GM21619 (cell line): ENCODE results near the gene PCDHGA5.
"Not testable (repeated sequence)": the region's sequence is repeated elsewhere in the genome, so short reads cannot be mapped to it uniquely, and the experiment has no call there.

Experiments used
- ATAC-seq: cut with Tn5 transposase; IDR thresholded peaks from one replicate; pipeline ENCODE4 v1.9.1; 2021; ENCODE audit not compliant: unreplicated experiment

PCDHGA5 gene

GRCh38 chr5:141412854-141413539 is 49.0 kb downstream of the PCDHGA5 start, which contains the start of gene PCDHGA10:
Gene PCDHGA10, plus strand, starts transcription at chr5:141412987. Its CDS starts 189 bp downstream, at chr5:141413176.
- peak; percentile 68 for ATAC-seq

DNA sequence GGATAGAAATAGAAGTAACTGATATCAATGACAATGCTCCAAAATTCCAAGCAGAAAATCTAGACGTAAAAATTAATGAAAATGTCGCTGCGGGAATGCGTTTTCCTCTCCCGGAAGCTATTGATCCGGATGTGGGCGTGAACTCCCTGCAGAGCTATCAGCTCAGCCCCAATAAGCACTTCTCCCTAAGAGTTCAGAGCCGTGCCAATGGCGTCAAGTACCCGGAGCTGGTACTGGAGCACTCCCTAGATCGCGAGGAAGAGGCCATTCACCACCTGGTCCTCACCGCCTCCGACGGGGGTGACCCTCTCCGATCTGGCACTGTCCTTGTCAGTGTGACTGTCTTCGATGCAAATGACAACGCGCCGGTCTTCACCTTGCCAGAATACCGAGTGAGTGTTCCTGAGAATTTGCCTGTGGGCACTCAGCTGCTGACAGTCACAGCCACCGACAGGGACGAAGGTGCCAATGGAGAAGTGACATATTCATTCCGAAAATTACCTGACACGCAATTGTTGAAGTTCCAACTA is 49.6 kb downstream of the PCDHGA5 start:
- ATAC-seq: no peak

- ATAC-seq: not testable (repeated sequence)
Observed at GRCh38 chr5:141414548-141415274, 50.7 kb downstream of the PCDHGA5 start.

- ATAC-seq: not testable (repeated sequence)
Observed at GRCh38 chr5:141415275-141415618, 51.3 kb downstream of the PCDHGA5 start.
